Fibroblast of upper back skin (primary cell): ENCODE results near the gene KRTAP10-1.
"Not testable (repeated sequence)": the region's sequence is repeated elsewhere in the genome, so short reads cannot be mapped to it uniquely, and the experiment has no call there.

ENCODE experiments used
- DNase-seq: peaks from one replicate; pipeline ENCODE4 v3.0.0-alpha.2; 2013

Gene KRTAP10-1

GRCh38 chr21:44514746-44515358 is 25.1 kb downstream of the KRTAP10-1 start:
- no peak for DNase-seq

- no peak for DNase-seq
Observed at GRCh38 chr21:44514218-44514520, 25.8 kb downstream of the KRTAP10-1 start.

- no peak for DNase-seq
Observed at GRCh38 chr21:44513389-44514217, 26.4 kb downstream of the KRTAP10-1 start.

- no peak for DNase-seq
Observed at GRCh38 chr21:44512496-44513388, 27.3 kb downstream of the KRTAP10-1 start.

- DNase-seq = no peak
Observed at GRCh38 chr21:44511938-44512275, 28.1 kb downstream of the KRTAP10-1 start.

- no peak for DNase-seq
Observed at GRCh38 chr21:44511219-44511937, 28.6 kb downstream of the KRTAP10-1 start.

GRCh38 chr21:44510508-44511218 is 29.3 kb downstream of the KRTAP10-1 start:
- peak; percentile 16 for DNase-seq

- DNase-seq = no peak
Observed at GRCh38 chr21:44510109-44510507, 29.9 kb downstream of the KRTAP10-1 start.

GRCh38 chr21:44509539-44509938 is 30.5 kb downstream of the KRTAP10-1 start:
- DNase-seq = no peak

- no peak for DNase-seq
Observed at GRCh38 chr21:44508711-44509445, 31.1 kb downstream of the KRTAP10-1 start.

- no peak for DNase-seq
Observed at GRCh38 chr21:44508426-44508710, 31.6 kb downstream of the KRTAP10-1 start.

GRCh38 chr21:44507673-44508425 is 32.1 kb downstream of the KRTAP10-1 start:
- no peak for DNase-seq

- DNase-seq = no peak
Observed at GRCh38 chr21:44506279-44507255, 33.4 kb downstream of the KRTAP10-1 start.

- DNase-seq = no peak
Observed at GRCh38 chr21:44505673-44506278, 34.2 kb downstream of the KRTAP10-1 start.

- no peak for DNase-seq
Observed at GRCh38 chr21:44503901-44504399, 36.0 kb downstream of the KRTAP10-1 start.

GRCh38 chr21:44503006-44503889 is 36.7 kb downstream of the KRTAP10-1 start:
- DNase-seq = not testable (repeated sequence)

GRCh38 chr21:44502171-44502958 is 37.6 kb downstream of the KRTAP10-1 start:
- no peak for DNase-seq
